ENCODE data around the gene ELMO1.

Gene ELMO1

DNA sequence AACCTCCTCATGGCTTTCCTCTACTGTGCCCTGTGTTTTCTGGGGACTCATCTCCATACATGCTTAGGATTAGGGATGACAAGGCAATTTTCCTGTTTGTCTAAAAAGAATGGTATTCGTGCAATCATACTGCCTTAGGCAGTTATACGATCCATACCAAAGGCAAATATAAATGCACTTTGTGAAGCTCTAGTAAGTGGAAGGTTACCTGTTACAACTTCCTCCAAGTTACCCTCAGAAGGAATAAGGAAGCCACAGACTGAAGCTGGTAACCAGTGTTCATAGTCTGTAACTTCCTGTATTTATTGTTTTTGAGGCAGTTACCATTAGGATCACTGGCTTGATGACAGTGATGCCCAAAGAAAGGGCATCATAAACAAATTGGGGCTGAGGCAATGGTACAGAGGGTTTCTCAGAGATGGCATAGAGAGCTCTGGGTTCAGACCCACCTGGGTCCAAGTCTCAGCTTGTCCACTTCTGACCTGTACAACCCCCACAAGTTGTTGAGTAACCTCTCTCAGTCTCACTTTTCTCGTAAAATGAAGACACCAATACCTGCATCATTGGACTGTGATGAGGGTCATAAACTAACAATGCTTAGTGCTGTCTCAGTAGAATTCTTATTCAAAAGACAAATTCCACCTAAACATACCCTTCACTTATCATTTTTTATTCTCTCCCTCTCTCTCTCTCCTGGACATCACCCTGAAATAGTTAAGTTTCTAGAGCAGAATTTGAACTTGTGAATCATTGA is 138.2 kb downstream of the ELMO1 start:
- Histone ChIP-seq H3K36me3 (ENCODE audit: low read depth) (no peaks in the 10 kb centered on the region), H3K4me1 (ENCODE audit: insufficient read depth, poor library complexity, severe bottlenecking) (no peaks in the 10 kb centered on the region), H3K4me3 (ENCODE audit: severe bottlenecking) (no peak overlapping the region), H3K27me3 (ENCODE audit: insufficient read depth, poor library complexity, severe bottlenecking) (no peaks in the 10 kb centered on the region), H3K27ac (ENCODE audit: poor library complexity, severe bottlenecking) (no peak overlapping the region), H3K9me3 (ENCODE audit: severe bottlenecking) (no peaks in the 10 kb centered on the region)
- TF ChIP-seq, protein P1, sequence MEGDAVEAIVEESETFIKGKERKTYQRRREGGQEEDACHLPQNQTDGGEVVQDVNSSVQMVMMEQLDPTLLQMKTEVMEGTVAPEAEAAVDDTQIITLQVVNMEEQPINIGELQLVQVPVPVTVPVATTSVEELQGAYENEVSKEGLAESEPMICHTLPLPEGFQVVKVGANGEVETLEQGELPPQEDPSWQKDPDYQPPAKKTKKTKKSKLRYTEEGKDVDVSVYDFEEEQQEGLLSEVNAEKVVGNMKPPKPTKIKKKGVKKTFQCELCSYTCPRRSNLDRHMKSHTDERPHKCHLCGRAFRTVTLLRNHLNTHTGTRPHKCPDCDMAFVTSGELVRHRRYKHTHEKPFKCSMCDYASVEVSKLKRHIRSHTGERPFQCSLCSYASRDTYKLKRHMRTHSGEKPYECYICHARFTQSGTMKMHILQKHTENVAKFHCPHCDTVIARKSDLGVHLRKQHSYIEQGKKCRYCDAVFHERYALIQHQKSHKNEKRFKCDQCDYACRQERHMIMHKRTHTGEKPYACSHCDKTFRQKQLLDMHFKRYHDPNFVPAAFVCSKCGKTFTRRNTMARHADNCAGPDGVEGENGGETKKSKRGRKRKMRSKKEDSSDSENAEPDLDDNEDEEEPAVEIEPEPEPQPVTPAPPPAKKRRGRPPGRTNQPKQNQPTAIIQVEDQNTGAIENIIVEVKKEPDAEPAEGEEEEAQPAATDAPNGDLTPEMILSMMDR (IDR thresholded peaks at IDR 0.05; ENCODE audit: poor library complexity, severe bottlenecking), result no peak
- ATAC-seq (ENCODE audit: low read depth) (peak; percentile 29; the same call in 1 of the 3 replicates), DNase-seq (ENCODE audit: low spot score) (no peak)

DNA sequence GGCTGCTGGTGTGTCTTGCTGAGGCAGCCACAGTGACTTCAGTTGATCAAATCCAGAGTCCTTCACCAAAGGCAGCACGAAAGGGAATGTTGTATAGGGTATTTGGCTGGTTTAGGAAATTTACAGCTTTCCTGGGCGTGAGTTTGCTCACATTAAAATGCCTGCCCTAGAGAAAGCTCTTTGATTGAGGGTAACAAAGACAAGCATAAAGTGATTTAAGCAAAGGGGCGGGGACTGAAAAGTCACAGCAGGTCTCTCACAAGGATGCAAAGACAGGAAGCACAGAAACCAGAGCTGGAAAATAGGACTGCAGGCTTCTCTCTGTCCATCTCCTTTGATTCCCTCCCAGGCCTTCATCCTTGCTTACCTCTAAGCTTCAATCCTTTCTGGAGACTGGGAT is 139.2 kb downstream of the ELMO1 start:
- H3K27me3 ChIP-seq (ENCODE audit: insufficient read depth, poor library complexity, severe bottlenecking), result no peaks in the 10 kb centered on the region
- ATAC-seq (ENCODE audit: low read depth) (no peak), DNase-seq (ENCODE audit: low spot score) (no peak)
- no peak overlapping the region for H3K27ac ChIP-seq (ENCODE audit: poor library complexity, severe bottlenecking)
- H3K4me3 ChIP-seq (ENCODE audit: severe bottlenecking), result no peak overlapping the region
- no peaks in the 10 kb centered on the region for H3K9me3 ChIP-seq (ENCODE audit: severe bottlenecking)
- H3K36me3 ChIP-seq (ENCODE audit: low read depth), result no peaks in the 10 kb centered on the region
- H3K4me1 ChIP-seq (ENCODE audit: insufficient read depth, poor library complexity, severe bottlenecking), result no peaks in the 10 kb centered on the region
- TF ChIP-seq, protein P1 (IDR thresholded peaks at IDR 0.05; ENCODE audit: poor library complexity, severe bottlenecking), result no peak

DNA sequence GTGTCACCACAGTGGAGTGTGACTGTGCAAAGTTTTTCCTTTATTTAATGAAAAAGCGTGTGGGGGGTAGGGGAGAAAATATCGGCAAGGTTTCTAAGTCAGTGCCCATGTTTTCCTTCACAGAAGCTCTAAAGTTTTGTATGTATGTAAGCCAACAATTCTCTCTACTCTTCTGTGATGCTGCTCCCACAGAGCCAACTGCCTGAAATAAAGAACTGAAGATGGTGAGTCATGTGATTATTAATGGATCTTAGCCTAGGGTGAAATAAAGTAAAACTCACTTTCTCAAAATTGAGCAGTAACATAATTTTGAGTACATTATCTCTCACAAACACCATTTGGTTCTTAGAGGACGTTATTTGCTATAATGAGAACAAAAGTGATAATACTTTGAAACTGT is 143.7 kb downstream of the ELMO1 start:
- Histone ChIP-seq H3K4me1 (ENCODE audit: insufficient read depth, poor library complexity, severe bottlenecking) (no peaks in the 10 kb centered on the region), H3K4me3 (ENCODE audit: severe bottlenecking) (no peak overlapping the region), H3K27ac (ENCODE audit: poor library complexity, severe bottlenecking) (no peak overlapping the region), H3K27me3 (ENCODE audit: insufficient read depth, poor library complexity, severe bottlenecking) (no peaks in the 10 kb centered on the region), H3K36me3 (ENCODE audit: low read depth) (no peaks in the 10 kb centered on the region), H3K9me3 (ENCODE audit: severe bottlenecking) (no peaks in the 10 kb centered on the region)
- ATAC-seq (ENCODE audit: low read depth), result no peak
- TF ChIP-seq, protein P1 (IDR thresholded peaks at IDR 0.05; ENCODE audit: poor library complexity, severe bottlenecking), result no peak
- DNase-seq (ENCODE audit: low spot score), result no peak

DNA sequence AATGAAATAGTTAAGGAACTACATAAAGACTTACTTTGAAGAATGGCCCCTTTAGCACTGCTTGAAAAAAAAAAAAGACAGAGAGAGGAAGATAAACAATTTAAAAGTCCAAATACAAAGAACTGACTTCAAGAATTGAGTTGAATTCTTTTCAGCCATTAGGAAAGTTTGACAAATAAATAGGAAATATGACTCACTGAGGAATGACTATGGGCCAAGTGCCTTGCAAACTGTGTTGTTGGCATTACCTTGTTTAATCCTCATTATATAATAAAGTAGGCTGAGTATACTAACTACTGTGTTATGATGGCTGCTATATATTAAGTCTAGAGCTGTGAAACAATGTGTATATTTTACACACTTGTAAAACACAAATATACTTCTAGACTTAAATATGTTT is 151.1 kb downstream of the ELMO1 start:
- Histone ChIP-seq H3K4me3 (ENCODE audit: severe bottlenecking) (no peak overlapping the region), H3K27me3 (ENCODE audit: insufficient read depth, poor library complexity, severe bottlenecking) (no peaks in the 10 kb centered on the region), H3K9me3 (ENCODE audit: severe bottlenecking) (no peaks in the 10 kb centered on the region), H3K36me3 (ENCODE audit: low read depth) (no peaks in the 10 kb centered on the region), H3K4me1 (ENCODE audit: insufficient read depth, poor library complexity, severe bottlenecking) (no peaks in the 10 kb centered on the region), H3K27ac (ENCODE audit: poor library complexity, severe bottlenecking) (no peak overlapping the region)
- DNase-seq (ENCODE audit: low spot score), result no peak
- ATAC-seq (ENCODE audit: low read depth), result no peak
- TF ChIP-seq, protein P1 (IDR thresholded peaks at IDR 0.05; ENCODE audit: poor library complexity, severe bottlenecking), result no peak

DNA sequence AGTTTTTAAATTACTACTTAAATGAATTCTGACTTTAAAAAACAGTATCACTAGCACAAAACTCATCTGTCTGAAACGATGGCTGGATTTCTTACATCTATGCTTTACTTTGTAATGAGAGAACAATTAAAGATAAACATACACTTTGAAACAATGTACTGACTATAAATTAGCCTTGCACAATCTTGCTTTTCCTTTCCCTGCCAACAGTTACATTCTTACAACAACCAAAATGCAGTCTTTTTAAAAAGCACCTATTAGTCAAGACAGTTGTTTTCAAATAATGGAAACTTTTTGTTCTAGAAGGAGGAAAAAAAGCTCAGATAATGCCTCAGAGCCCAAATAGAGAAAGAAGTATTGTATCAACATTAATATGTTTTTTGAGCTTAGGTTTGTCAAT is 153.3 kb downstream of the ELMO1 start:
- ATAC-seq (ENCODE audit: low read depth), result no peak
- Histone ChIP-seq H3K9me3 (ENCODE audit: severe bottlenecking) (no peaks in the 10 kb centered on the region), H3K36me3 (ENCODE audit: low read depth) (no peaks in the 10 kb centered on the region), H3K27ac (ENCODE audit: poor library complexity, severe bottlenecking) (no peak overlapping the region), H3K4me3 (ENCODE audit: severe bottlenecking) (no peak overlapping the region), H3K4me1 (ENCODE audit: insufficient read depth, poor library complexity, severe bottlenecking) (no peaks in the 10 kb centered on the region), H3K27me3 (ENCODE audit: insufficient read depth, poor library complexity, severe bottlenecking) (no peaks in the 10 kb centered on the region)
- no peak for DNase-seq (ENCODE audit: low spot score)
- TF ChIP-seq, protein P1 (IDR thresholded peaks at IDR 0.05; ENCODE audit: poor library complexity, severe bottlenecking), result no peak

Data from RWPE2 (cell line).